GM12892 (cell line): Measurements from ENCODE around the gene APBB2.

ENCODE experiments used
- DNase-seq: peaks from one replicate; pipeline ENCODE4 v3.0.0; 2011; ENCODE audit not compliant: insufficient read length
- FAIRE-seq: peaks from 2 replicates; lab custom pipeline; 2011; peaks lifted over from hg19 to GRCh38; lab: Jason Lieb, UNC
- POLR2A ChIP-seq: IDR thresholded peaks from 2 replicates; pipeline ENCODE4 v1.6.1; 2011; ENCODE audit warnings: low read depth, low read length, control low read depth
- POLR2AphosphoS5 ChIP-seq: IDR thresholded peaks from 2 replicates; pipeline ENCODE4 v1.6.1; 2011; ENCODE audit warnings: low read depth, low read length, control low read depth
- TAF1 ChIP-seq: IDR thresholded peaks from 2 replicates; pipeline ENCODE4 v1.6.1; 2011; ENCODE audit warnings: low read depth, mild to moderate bottlenecking, control low read depth, low read length, borderline replicate concordance

The APBB2 gene

GRCh38 chr4:41125558-41126311 is 88.6 kb downstream of the APBB2 start:
- TF ChIP-seq TAF1 (no peak), POLR2A (no peak), POLR2AphosphoS5 (no peak)
- DNase-seq, result no peak
- FAIRE-seq, result no peak

GRCh38 chr4:41124916-41125548 is 89.3 kb downstream of the APBB2 start:
- FAIRE-seq, result no peak
- no peak for TF ChIP-seq POLR2AphosphoS5
- no peak for TF ChIP-seq TAF1
- no peak for TF ChIP-seq POLR2A
- no peak for DNase-seq

GRCh38 chr4:41122775-41123174 is 91.6 kb downstream of the APBB2 start:
- DNase-seq, result no peak
- FAIRE-seq, result no peak
- no peak for TF ChIP-seq TAF1
- TF ChIP-seq POLR2A, result no peak
- TF ChIP-seq POLR2AphosphoS5, result no peak

GRCh38 chr4:41122309-41122708 is 92.0 kb downstream of the APBB2 start:
- DNase-seq (no peak), FAIRE-seq (no peak)
- TF ChIP-seq POLR2A, result no peak
- TF ChIP-seq POLR2AphosphoS5, result no peak
- no peak for TF ChIP-seq TAF1

- no peak for TF ChIP-seq TAF1
- TF ChIP-seq POLR2A, result no peak
- TF ChIP-seq POLR2AphosphoS5, result no peak
- FAIRE-seq, result no peak
- DNase-seq, result no peak
These were observed 92.4 kb downstream of the APBB2 start for GRCh38 chr4:41121906-41122305.

GRCh38 chr4:41120297-41121217 is 93.8 kb downstream of the APBB2 start:
- TF ChIP-seq POLR2AphosphoS5 (no peak), POLR2A (no peak), TAF1 (no peak)
- DNase-seq (no peak), FAIRE-seq (peak; percentile 9)

GRCh38 chr4:41119867-41120295 is 94.5 kb downstream of the APBB2 start:
- FAIRE-seq (no peak), DNase-seq (no peak)
- no peak for TF ChIP-seq POLR2A
- TF ChIP-seq TAF1, result no peak
- TF ChIP-seq POLR2AphosphoS5, result no peak

GRCh38 chr4:41111791-41112190 is 102.6 kb downstream of the APBB2 start:
- TF ChIP-seq POLR2AphosphoS5 (no peak), TAF1 (no peak), POLR2A (no peak)
- no peak for FAIRE-seq
- DNase-seq, result no peak

- no peak for FAIRE-seq
- no peak for DNase-seq
These were observed 104.3 kb downstream of the APBB2 start for GRCh38 chr4:41110050-41110449.

GRCh38 chr4:41108481-41108880 is 105.9 kb downstream of the APBB2 start:
- no peak for FAIRE-seq
- DNase-seq, result no peak
- TF ChIP-seq TAF1 (no peak), POLR2AphosphoS5 (no peak), POLR2A (no peak)

More at GRCh38 chr4:41110050-41110449, 104.3 kb downstream of the APBB2 start:
- no peak for TF ChIP-seq TAF1
- no peak for TF ChIP-seq POLR2AphosphoS5
- TF ChIP-seq POLR2A, result no peak
